ENCODE data around the gene ABHD17A.
"Not testable (repeated sequence)": the region's sequence is repeated elsewhere in the genome, so short reads cannot be mapped to it uniquely, and the experiment has no call there.

GRCh38 chr19:1876496-1877279 is 8.6 kb downstream of the ABHD17A start:
- not testable (repeated sequence) for TF ChIP-seq CTCF (optimal IDR thresholded peaks at IDR 0.05 in 1 of 3, IDR thresholded peaks at IDR 0.05 in 1 of 3, conservative IDR thresholded peaks at IDR 0.05 in 1 of 3; ENCODE audit: extremely low read depth in 1 of 3, insufficient read depth in 2 of 3, low read length in 3 of 3); EZH2 (IDR thresholded peaks at IDR 0.05; ENCODE audit: low read length)
